HepG2 (cell line): ENCODE measurements around the gene CD274. TPM values are rescaled to one million over a fixed set of nuclear protein-coding genes. Genes with fewer than 3 reads are reported as not detected.

Experiments used
- NFKB2 ChIP-seq: sonication (generic); formaldehyde crosslinking; IDR thresholded peaks from 2 replicates; pipeline ENCODE4 v1.4.0; 2020; ENCODE audit warnings: missing genetic modification reagents, borderline replicate concordance
- NFKBIZ ChIP-seq: IDR thresholded peaks from 2 replicates; pipeline ENCODE4 v1.6.1; 2018; ENCODE audit warnings: missing genetic modification reagents, missing compliant biosample characterization
- PITX1 ChIP-seq: sonication (generic); formaldehyde crosslinking; IDR thresholded peaks from 2 replicates; pipeline ENCODE4 v1.5.1; 2020; ENCODE audit warnings: mild to moderate bottlenecking, missing genetic modification reagents
- POGZ ChIP-seq: sonication (generic); formaldehyde crosslinking; IDR thresholded peaks from 2 replicates; pipeline ENCODE4 v1.4.0; 2020; ENCODE audit warnings: mild to moderate bottlenecking, missing genetic modification reagents
- PRMT3 ChIP-seq: sonication (generic); formaldehyde crosslinking; IDR thresholded peaks from 2 replicates; pipeline ENCODE4 v1.8.1; 2022; ENCODE audit warnings: low read depth, mild to moderate bottlenecking, moderate library complexity, missing genetic modification reagents, borderline replicate concordance
- STAG1 ChIP-seq: sonication (generic); formaldehyde crosslinking; IDR thresholded peaks from 2 replicates; pipeline ENCODE4 v1.4.0; 2020; ENCODE audit warnings: missing genetic modification reagents
- TARDBP ChIP-seq: sonication (generic); formaldehyde crosslinking; IDR thresholded peaks from 2 replicates; pipeline ENCODE4 v1.8.0; 2022; ENCODE audit warnings: mild to moderate bottlenecking, missing genetic modification reagents
- THAP11 ChIP-seq: IDR thresholded peaks from 2 replicates; pipeline ENCODE4 v1.6.1; 2016; ENCODE audit warnings: missing biosample characterization, missing genetic modification reagents
- TRIM24 ChIP-seq: sonication (generic); formaldehyde crosslinking; IDR thresholded peaks from 2 replicates; pipeline ENCODE4 v1.8.0; 2022; ENCODE audit warnings: mild to moderate bottlenecking, missing genetic modification reagents
- WIZ ChIP-seq: sonication (generic); formaldehyde crosslinking; IDR thresholded peaks from 2 replicates; pipeline ENCODE4 v1.5.1; 2020; ENCODE audit warnings: mild to moderate bottlenecking, missing genetic modification reagents
- ZC3H13 ChIP-seq: sonication (generic); formaldehyde crosslinking; IDR thresholded peaks from 2 replicates; pipeline ENCODE4 v1.8.1; 2023; ENCODE audit warnings: mild to moderate bottlenecking, missing genetic modification reagents, moderate library complexity
- ZFP41 ChIP-seq: sonication (generic); formaldehyde crosslinking; IDR thresholded peaks from 2 replicates; pipeline ENCODE4 v1.4.0; 2020; ENCODE audit warnings: mild to moderate bottlenecking, missing genetic modification reagents, borderline replicate concordance
- ZNF101 ChIP-seq: sonication (generic); formaldehyde crosslinking; IDR thresholded peaks from 2 replicates; pipeline ENCODE4 v1.4.0; 2020; ENCODE audit warnings: mild to moderate bottlenecking, low read depth, missing genetic modification reagents, borderline replicate concordance
- ZNF841 ChIP-seq: sonication (generic); formaldehyde crosslinking; IDR thresholded peaks from 2 replicates; pipeline ENCODE4 v1.8.1; 2023; ENCODE audit warnings: missing genetic modification reagents, borderline replicate concordance
- polyA plus RNA-seq, 8 experiments: library from polyadenylated mRNA; depleted of rRNA in 3 of 8; stranded (reverse) in 7 of 8; unstranded in 1 of 8; fragments of >200 nt; fragmentation: Illumina TruSeq in 4 of 8; extraction: Trizol in 4 of 8; gene quantifications; 2 replicates each; pipeline versions ENCODE4 v1.2.1 to v1.2.3, GENCODE V29; 2011 to 2016; ENCODE audit warnings: low read depth in 4 of 8, missing spikeins in 1 of 8, mixed read lengths in 1 of 8; ENCODE audit not compliant: insufficient read depth in 1 of 8
- total RNA-seq, 5 experiments: library from RNA; depleted of rRNA; stranded (reverse); fragments of >200 nt; fragmentation: Illumina TruSeq; extraction: Trizol; gene quantifications; 2 replicates each; pipeline ENCODE4 v1.2.3, GENCODE V29; 2016; ENCODE audit warnings: low read depth in 1 of 5
- TF ChIP-seq, protein P1 (sequence below): sonication (generic); formaldehyde crosslinking; IDR thresholded peaks from 2 replicates; pipeline ENCODE4 v1.5.1; 2020; ENCODE audit warnings: missing genetic modification reagents, mild to moderate bottlenecking, borderline replicate concordance
- TF ChIP-seq, protein P2 (sequence below): sonication (generic); formaldehyde crosslinking; conservative IDR thresholded peaks from 2 replicates; pipeline ENCODE4 v1.8.0; 2022; ENCODE audit warnings: missing genetic modification reagents
- TF ChIP-seq, protein P3 (sequence below): sonication (generic); formaldehyde crosslinking; IDR thresholded peaks from 2 replicates; pipeline ENCODE4 v1.8.1; 2023; ENCODE audit warnings: mild to moderate bottlenecking, moderate library complexity, missing genetic modification reagents
- TF ChIP-seq, protein P4 (sequence below): IDR thresholded peaks from 2 replicates; pipeline ENCODE4 v1.6.1; 2012; ENCODE audit warnings: low read depth, low read length, improper control_type of control experiment
- TF ChIP-seq, protein P5 (sequence below): IDR thresholded peaks from 2 replicates; pipeline ENCODE4 v1.6.1; 2016
- TF ChIP-seq, protein P6 (sequence below): sonication (generic); formaldehyde crosslinking; IDR thresholded peaks from 2 replicates; pipeline ENCODE4 v1.9.0; 2021; ENCODE audit warnings: missing genetic modification reagents, borderline replicate concordance

Gene CD274
- total and polyA plus RNA-seq, 2 of the 13 experiments (the other 11 are each of a cell fraction or from before 2014, with no cell fraction given), result 0.17 to 0.49 TPM

DNA sequence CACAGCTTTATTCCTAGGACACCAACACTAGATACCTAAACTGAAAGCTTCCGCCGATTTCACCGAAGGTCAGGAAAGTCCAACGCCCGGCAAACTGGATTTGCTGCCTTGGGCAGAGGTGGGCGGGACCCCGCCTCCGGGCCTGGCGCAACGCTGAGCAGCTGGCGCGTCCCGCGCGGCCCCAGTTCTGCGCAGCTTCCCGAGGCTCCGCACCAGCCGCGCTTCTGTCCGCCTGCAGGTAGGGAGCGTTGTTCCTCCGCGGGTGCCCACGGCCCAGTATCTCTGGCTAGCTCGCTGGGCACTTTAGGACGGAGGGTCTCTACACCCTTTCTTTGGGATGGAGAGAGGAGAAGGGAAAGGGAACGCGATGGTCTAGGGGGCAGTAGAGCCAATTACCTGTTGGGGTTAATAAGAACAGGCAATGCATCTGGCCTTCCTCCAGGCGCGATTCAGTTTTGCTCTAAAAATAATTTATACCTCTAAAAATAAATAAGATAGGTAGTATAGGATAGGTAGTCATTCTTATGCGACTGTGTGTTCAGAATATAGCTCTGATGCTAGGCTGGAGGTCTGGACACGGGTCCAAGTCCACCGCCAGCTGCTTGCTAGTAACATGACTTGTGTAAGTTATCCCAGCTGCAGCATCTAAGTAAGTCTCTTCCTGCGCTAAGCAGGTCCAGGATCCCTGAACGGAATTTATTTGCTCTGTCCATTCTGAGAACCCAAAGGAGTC lies at the start of gene CD274 (continued):
- TF ChIP-seq ZNF841 (CRISPR knock-in tag) (no peak), TARDBP (peak; percentile 50; the same call in 1 of the 2 replicates), ZFP41 (no peak), PITX1 (no peak; the same call in 1 of the 2 replicates), NFKB2 (CRISPR knock-in tag) (no peak), ZNF101 (CRISPR knock-in tag) (no peak), NFKBIZ (CRISPR knock-in tag) (no peak), ZC3H13 (CRISPR knock-in tag) (no peak), POGZ (CRISPR knock-in tag) (peak; percentile 97), STAG1 (peak; percentile 60), THAP11 (CRISPR knock-in tag) (peak; percentile 60), WIZ (no peak), PRMT3 (CRISPR knock-in tag) (no peak), TRIM24 (CRISPR knock-in tag) (no peak)
- TF ChIP-seq, protein P1, sequence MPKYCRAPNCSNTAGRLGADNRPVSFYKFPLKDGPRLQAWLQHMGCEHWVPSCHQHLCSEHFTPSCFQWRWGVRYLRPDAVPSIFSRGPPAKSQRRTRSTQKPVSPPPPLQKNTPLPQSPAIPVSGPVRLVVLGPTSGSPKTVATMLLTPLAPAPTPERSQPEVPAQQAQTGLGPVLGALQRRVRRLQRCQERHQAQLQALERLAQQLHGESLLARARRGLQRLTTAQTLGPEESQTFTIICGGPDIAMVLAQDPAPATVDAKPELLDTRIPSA (CRISPR knock-in tag), result 0 out of 2 replicates have a peak, but pooled peaks have one; percentile 30
- TF ChIP-seq, protein P2, sequence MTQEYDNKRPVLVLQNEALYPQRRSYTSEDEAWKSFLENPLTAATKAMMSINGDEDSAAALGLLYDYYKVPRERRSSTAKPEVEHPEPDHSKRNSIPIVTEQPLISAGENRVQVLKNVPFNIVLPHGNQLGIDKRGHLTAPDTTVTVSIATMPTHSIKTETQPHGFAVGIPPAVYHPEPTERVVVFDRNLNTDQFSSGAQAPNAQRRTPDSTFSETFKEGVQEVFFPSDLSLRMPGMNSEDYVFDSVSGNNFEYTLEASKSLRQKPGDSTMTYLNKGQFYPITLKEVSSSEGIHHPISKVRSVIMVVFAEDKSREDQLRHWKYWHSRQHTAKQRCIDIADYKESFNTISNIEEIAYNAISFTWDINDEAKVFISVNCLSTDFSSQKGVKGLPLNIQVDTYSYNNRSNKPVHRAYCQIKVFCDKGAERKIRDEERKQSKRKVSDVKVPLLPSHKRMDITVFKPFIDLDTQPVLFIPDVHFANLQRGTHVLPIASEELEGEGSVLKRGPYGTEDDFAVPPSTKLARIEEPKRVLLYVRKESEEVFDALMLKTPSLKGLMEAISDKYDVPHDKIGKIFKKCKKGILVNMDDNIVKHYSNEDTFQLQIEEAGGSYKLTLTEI (CRISPR knock-in tag), result no peak
- TF ChIP-seq, protein P3, sequence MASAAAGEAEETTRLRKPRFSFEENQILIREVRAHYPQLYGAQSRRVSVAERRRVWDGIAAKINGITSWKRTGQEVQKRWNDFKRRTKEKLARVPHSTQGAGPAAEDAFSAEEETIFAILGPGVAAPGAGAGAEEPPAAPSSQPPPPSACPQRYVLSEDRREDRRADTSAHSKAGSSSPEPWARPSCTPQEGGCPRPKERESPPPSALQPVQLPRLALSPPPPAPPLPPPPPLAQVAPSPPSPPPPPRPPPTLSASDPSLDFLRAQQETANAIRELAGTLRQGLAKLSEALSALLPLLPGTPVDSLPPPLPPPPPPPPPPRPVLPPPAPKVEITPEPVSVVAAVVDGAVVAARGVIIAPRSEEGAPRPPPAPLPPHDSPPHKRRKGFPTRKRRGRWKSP (CRISPR knock-in tag), result peak; percentile 99
- TF ChIP-seq, protein P4, sequence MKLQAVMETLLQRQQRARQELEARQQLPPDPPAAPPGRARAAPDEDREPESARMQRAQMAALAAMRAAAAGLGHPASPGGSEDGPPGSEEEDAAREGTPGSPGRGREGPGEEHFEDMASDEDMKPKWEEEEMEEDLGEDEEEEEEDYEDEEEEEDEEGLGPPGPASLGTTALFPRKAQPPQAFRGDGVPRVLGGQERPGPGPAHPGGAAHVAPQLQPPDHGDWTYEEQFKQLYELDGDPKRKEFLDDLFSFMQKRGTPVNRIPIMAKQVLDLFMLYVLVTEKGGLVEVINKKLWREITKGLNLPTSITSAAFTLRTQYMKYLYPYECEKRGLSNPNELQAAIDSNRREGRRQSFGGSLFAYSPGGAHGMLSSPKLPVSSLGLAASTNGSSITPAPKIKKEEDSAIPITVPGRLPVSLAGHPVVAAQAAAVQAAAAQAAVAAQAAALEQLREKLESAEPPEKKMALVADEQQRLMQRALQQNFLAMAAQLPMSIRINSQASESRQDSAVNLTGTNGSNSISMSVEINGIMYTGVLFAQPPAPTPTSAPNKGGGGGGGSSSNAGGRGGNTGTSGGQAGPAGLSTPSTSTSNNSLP, result no peak
- TF ChIP-seq, protein P5, sequence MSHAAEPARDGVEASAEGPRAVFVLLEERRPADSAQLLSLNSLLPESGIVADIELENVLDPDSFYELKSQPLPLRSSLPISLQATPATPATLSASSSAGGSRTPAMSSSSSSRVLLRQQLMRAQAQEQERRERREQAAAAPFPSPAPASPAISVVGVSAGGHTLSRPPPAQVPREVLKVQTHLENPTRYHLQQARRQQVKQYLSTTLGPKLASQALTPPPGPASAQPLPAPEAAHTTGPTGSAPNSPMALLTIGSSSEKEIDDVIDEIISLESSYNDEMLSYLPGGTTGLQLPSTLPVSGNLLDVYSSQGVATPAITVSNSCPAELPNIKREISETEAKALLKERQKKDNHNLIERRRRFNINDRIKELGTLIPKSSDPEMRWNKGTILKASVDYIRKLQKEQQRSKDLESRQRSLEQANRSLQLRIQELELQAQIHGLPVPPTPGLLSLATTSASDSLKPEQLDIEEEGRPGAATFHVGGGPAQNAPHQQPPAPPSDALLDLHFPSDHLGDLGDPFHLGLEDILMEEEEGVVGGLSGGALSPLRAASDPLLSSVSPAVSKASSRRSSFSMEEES (CRISPR knock-in tag), result no peak
- TF ChIP-seq, protein P6, sequence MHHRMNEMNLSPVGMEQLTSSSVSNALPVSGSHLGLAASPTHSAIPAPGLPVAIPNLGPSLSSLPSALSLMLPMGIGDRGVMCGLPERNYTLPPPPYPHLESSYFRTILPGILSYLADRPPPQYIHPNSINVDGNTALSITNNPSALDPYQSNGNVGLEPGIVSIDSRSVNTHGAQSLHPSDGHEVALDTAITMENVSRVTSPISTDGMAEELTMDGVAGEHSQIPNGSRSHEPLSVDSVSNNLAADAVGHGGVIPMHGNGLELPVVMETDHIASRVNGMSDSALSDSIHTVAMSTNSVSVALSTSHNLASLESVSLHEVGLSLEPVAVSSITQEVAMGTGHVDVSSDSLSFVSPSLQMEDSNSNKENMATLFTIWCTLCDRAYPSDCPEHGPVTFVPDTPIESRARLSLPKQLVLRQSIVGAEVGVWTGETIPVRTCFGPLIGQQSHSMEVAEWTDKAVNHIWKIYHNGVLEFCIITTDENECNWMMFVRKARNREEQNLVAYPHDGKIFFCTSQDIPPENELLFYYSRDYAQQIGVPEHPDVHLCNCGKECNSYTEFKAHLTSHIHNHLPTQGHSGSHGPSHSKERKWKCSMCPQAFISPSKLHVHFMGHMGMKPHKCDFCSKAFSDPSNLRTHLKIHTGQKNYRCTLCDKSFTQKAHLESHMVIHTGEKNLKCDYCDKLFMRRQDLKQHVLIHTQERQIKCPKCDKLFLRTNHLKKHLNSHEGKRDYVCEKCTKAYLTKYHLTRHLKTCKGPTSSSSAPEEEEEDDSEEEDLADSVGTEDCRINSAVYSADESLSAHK (CRISPR knock-in tag), result no peak
